Cortex of kidney (tissue), 1 donor: Measurements from ENCODE around the gene PTPRN2.
"Not testable (repeated sequence)": the region's sequence is repeated elsewhere in the genome, so short reads cannot be mapped to it uniquely, and the experiment has no call there.

Experiments used
- DNase-seq: peaks from one replicate; lab custom pipeline; 2025; lab: John Stamatoyannopoulos, UW

PTPRN2 gene

GRCh38 chr7:157849341-157849596 lies 738.4 kb downstream of the PTPRN2 start:
- no peak for DNase-seq

- no peak for DNase-seq
Measured at GRCh38 chr7:157848508-157849340, 738.9 kb downstream of the PTPRN2 start.

- DNase-seq = not testable (repeated sequence)
Measured at GRCh38 chr7:157847756-157848487, 739.7 kb downstream of the PTPRN2 start.

- not testable (repeated sequence) for DNase-seq
Measured at GRCh38 chr7:157846746-157847145, 740.9 kb downstream of the PTPRN2 start.

GRCh38 chr7:157846271-157846670 lies 741.4 kb downstream of the PTPRN2 start:
- no peak for DNase-seq

- DNase-seq = no peak
Measured at GRCh38 chr7:157845203-157845835, 742.3 kb downstream of the PTPRN2 start.

- no peak for DNase-seq
Measured at GRCh38 chr7:157844611-157845010, 743.0 kb downstream of the PTPRN2 start.

GRCh38 chr7:157844141-157844540 lies 743.5 kb downstream of the PTPRN2 start:
- DNase-seq = no peak

- no peak for DNase-seq
Measured at GRCh38 chr7:157843336-157844140, 744.1 kb downstream of the PTPRN2 start.

- DNase-seq = no peak
Measured at GRCh38 chr7:157841773-157842370, 745.8 kb downstream of the PTPRN2 start.

GRCh38 chr7:157840914-157841772 lies 746.5 kb downstream of the PTPRN2 start:
- no peak for DNase-seq

- DNase-seq = no peak
Measured at GRCh38 chr7:157840174-157840913, 747.3 kb downstream of the PTPRN2 start.

- DNase-seq = no peak
Measured at GRCh38 chr7:157839672-157840167, 747.9 kb downstream of the PTPRN2 start.

- DNase-seq = no peak
Measured at GRCh38 chr7:157839226-157839625, 748.4 kb downstream of the PTPRN2 start.

- DNase-seq = no peak
Measured at GRCh38 chr7:157837561-157837960, 750.1 kb downstream of the PTPRN2 start.

GRCh38 chr7:157837047-157837446 lies 750.6 kb downstream of the PTPRN2 start:
- no peak for DNase-seq

GRCh38 chr7:157834501-157835163 lies 753.0 kb downstream of the PTPRN2 start:
- DNase-seq = no peak

- DNase-seq = no peak
Measured at GRCh38 chr7:157832866-157833607, 754.6 kb downstream of the PTPRN2 start.

- no peak for DNase-seq
Measured at GRCh38 chr7:157832421-157832820, 755.2 kb downstream of the PTPRN2 start.
